ENCODE measurements around the gene PCDH9.

The PCDH9 gene

DNA sequence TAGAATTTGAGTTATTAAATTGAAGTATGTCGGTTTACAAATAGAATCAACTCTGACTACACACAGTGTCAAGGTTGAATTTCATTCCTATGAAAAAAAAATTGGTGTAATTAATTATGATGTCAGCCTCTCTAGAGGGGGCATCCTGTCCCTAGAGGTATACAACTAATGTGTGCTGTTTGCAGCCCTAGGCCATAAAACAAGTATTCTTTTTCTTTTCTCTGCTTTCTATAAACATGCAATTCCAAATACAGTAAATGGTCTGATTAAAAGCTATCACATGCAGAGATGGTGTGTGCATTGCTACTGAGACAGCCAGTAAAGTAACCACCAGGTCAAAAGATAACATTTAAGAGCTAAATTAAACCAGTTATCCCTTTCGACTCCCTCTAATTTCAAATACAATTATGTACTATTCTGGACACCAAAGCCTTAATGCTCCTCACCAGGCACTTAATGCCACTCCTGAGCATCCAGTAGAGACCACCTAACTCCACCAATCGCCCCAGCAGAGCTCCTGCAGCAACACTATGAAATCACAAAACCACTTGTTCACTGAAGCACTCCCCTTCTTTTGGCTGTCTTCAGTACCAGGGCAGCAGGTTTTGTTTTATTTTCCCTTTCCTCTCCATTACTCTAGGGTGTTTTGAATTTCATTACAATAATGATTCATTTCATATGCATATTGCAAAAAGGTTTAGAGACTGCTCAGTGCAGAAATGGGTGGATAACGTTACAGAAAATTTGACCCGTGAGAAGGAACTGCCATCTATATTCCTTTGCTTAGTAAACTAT is 426.9 kb downstream of the PCDH9 start:
- TF ChIP-seq, protein P1, sequence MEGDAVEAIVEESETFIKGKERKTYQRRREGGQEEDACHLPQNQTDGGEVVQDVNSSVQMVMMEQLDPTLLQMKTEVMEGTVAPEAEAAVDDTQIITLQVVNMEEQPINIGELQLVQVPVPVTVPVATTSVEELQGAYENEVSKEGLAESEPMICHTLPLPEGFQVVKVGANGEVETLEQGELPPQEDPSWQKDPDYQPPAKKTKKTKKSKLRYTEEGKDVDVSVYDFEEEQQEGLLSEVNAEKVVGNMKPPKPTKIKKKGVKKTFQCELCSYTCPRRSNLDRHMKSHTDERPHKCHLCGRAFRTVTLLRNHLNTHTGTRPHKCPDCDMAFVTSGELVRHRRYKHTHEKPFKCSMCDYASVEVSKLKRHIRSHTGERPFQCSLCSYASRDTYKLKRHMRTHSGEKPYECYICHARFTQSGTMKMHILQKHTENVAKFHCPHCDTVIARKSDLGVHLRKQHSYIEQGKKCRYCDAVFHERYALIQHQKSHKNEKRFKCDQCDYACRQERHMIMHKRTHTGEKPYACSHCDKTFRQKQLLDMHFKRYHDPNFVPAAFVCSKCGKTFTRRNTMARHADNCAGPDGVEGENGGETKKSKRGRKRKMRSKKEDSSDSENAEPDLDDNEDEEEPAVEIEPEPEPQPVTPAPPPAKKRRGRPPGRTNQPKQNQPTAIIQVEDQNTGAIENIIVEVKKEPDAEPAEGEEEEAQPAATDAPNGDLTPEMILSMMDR (IDR thresholded peaks at IDR 0.05; ENCODE audit: low read depth, low read length, missing control alignments) = no peak
- no peak overlapping the region for H3K4me3 ChIP-seq (replicated peaks; ENCODE audit: low read depth, low read length)
- DNase-seq (ENCODE audit: extremely low read depth, low read depth) = no peak

DNA sequence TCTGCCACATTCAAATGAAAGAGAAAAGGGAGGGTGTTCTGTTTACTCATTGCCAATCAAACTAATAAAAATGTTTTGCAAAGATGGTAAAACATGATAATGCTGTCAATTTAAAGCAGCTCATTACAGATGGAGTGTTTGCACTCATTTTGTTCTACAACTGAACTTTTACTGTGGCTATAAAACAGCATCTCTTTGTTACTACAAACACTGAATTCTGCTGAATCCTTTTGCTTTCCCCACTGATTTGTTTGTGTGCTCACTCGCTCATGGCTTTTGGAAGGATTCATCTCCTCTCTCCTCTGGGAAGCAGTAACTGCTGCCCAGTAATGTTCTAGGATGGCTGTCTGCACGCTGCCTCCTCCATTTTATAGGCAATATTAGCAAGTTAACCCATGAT is 434.5 kb downstream of the PCDH9 start:
- H3K4me3 ChIP-seq (replicated peaks; ENCODE audit: low read depth, low read length) = no peak overlapping the region
- TF ChIP-seq, protein P1 (IDR thresholded peaks at IDR 0.05; ENCODE audit: low read depth, low read length, missing control alignments) = no peak
- DNase-seq (ENCODE audit: extremely low read depth, low read depth) = no peak

DNA sequence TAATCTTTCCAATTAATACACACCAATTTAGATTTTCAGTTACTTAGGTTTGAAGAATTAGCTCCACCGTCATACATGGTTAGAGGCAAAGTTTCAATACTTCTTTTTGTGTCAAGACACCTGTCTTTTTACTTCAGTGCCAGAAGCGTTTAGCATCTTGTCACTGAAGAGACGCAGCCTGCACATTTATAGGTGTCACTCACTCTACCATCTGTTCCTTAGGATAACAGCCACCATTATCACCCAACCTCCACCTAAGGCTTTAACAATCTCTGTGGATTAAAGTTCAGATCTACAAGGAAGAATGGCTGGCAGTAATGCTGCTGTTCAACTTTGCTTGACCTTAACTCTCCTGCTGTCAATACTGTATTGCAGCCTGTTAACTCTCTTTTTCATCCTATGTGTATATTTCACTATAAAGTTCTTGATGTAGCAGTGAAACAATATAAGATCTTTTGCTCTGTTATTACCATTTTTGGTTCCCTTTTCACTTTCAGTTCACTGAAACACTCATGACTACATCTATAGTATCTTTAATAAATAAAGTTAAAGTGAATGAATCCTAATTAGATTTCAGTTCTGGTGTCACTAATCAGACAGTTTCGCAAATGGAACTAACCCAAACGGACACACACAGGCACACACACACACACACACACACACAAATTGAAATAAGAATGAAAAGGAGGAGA is 435.6 kb downstream of the PCDH9 start:
- no peak for DNase-seq (ENCODE audit: extremely low read depth, low read depth)
- TF ChIP-seq, protein P1 (IDR thresholded peaks at IDR 0.05; ENCODE audit: low read depth, low read length, missing control alignments) = no peak
- no peak overlapping the region for H3K4me3 ChIP-seq (replicated peaks; ENCODE audit: low read depth, low read length)

GRCh38 chr13:66790861-66791260 is 439.3 kb downstream of the PCDH9 start:
- no peak overlapping the region for H3K4me3 ChIP-seq (replicated peaks; ENCODE audit: low read depth, low read length)
- no peak for DNase-seq (ENCODE audit: extremely low read depth, low read depth)
- TF ChIP-seq, protein P1 (IDR thresholded peaks at IDR 0.05; ENCODE audit: low read depth, low read length, missing control alignments) = no peak

GRCh38 chr13:66781241-66781640 is 448.9 kb downstream of the PCDH9 start:
- DNase-seq (ENCODE audit: extremely low read depth, low read depth) = no peak
- no peak overlapping the region for H3K4me3 ChIP-seq (replicated peaks; ENCODE audit: low read depth, low read length)
- TF ChIP-seq, protein P1 (IDR thresholded peaks at IDR 0.05; ENCODE audit: low read depth, low read length, missing control alignments) = no peak

GRCh38 chr13:66780814-66781213 is 449.3 kb downstream of the PCDH9 start:
- TF ChIP-seq, protein P1 (IDR thresholded peaks at IDR 0.05; ENCODE audit: low read depth, low read length, missing control alignments) = no peak
- no peak for DNase-seq (ENCODE audit: extremely low read depth, low read depth)
- no peak overlapping the region for H3K4me3 ChIP-seq (replicated peaks; ENCODE audit: low read depth, low read length)

All from HFF-Myc (cell line).